GM18861 (cell line): ENCODE data around the gene RAP1GDS1.

Experiments
- ATAC-seq: cut with Tn5 transposase; IDR thresholded peaks from one replicate; pipeline ENCODE4 v1.9.1; 2021; ENCODE audit not compliant: unreplicated experiment

The RAP1GDS1 gene, protein sequence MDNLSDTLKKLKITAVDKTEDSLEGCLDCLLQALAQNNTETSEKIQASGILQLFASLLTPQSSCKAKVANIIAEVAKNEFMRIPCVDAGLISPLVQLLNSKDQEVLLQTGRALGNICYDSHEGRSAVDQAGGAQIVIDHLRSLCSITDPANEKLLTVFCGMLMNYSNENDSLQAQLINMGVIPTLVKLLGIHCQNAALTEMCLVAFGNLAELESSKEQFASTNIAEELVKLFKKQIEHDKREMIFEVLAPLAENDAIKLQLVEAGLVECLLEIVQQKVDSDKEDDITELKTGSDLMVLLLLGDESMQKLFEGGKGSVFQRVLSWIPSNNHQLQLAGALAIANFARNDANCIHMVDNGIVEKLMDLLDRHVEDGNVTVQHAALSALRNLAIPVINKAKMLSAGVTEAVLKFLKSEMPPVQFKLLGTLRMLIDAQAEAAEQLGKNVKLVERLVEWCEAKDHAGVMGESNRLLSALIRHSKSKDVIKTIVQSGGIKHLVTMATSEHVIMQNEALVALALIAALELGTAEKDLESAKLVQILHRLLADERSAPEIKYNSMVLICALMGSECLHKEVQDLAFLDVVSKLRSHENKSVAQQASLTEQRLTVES

DNA sequence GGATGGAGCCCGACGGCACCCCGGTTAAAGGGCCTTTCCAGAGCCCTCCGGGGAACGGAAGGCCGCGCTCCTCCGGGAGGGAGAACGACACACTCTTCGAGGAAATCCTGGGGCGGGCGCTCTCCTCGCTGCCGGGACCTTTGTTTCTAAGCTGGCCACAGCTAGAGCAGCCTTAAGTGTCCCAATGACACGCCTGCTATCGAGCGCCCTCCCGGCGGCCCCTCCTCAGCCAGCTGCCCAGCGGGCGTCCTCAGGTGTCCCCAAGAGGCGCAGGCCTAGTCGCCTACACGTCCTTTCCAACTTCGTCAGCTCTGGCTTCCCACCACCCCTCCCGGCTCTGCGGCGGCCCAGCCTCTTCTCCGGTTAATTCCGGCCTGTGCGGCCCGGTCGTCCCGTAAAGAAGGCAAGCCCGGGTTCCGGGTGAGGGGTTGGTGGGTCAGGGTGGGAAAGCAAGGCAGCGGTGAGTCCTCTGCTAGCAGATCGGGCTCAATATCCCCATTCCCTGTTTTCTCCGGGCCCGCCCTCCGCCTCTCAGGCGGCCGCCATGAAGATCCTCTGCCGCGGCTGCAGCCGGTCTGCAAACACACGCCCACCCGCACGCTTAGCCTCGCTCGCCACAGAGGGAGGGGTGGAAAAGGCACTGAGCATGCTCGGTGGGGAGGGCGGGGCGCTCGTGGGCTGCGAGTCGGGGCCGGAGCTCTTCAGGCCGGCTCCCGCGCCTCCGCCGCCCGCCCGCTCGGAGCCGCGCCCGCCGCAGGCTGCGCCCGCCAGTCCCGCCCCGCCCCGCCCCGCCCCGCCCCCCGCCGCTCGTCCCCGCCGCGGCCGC lies at the start of gene RAP1GDS1:
Gene RAP1GDS1, plus strand, starts transcription at position 806 of the 826 bp plus-strand sequence. CDS start 182 bp downstream, outside the sequence.
- peak; percentile 78 for ATAC-seq

DNA sequence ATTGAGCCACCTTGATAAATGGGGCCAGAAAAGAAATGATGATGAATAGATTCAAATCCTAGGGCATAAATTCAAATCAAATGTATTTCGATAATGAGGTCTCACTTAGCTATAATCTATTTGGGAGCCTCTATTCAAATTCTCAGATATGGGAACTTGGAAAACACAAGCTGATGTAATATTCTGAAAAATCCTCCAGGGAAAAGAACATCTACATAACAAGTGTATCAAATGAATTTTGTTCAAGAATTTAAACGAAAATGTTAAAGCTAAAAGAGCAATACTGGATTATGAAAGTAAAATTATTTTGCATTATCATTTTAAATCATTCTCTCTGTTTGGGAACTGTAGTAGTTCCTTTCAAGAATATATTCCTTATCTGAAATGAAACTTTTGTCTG lies 38.9 kb upstream of the RAP1GDS1 start:
- ATAC-seq: no peak

DNA sequence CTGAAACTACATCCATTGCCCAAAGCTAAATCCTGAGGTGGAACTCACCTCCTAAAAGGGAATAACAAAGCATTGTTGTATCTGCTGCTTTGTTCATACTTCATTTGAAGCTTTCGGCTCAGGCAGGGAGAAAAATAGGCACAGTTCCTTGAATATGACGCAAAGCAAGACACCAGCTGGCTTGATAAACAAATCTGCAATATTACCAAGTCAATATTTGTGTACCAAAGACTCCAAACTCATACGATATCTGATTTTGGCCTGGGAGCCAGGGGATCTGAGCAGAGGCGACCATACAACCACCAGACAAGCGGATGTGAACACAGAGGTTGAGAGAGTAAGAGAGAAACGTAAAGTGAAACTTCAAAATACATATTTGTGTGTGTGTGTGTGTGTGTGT lies 34.8 kb upstream of the RAP1GDS1 start:
- ATAC-seq: no peak

DNA sequence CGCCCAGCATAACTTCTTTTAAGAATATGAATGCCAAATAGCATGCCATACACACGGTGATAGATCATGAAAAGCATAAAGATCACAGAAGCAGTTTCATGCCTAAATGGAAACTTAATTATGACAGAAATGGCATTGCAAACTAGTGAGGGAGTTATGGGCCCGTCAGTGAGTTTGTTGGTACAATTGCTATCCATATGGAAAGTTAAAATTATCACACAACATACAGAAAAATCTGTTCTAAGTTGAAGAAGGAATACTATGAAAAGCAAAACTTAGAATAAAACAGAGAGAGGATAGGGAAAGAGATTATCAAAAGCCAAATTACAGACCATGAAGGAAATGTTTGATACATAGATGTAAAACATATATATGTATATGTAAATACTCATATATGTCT lies 30.2 kb upstream of the RAP1GDS1 start:
- no peak for ATAC-seq

DNA sequence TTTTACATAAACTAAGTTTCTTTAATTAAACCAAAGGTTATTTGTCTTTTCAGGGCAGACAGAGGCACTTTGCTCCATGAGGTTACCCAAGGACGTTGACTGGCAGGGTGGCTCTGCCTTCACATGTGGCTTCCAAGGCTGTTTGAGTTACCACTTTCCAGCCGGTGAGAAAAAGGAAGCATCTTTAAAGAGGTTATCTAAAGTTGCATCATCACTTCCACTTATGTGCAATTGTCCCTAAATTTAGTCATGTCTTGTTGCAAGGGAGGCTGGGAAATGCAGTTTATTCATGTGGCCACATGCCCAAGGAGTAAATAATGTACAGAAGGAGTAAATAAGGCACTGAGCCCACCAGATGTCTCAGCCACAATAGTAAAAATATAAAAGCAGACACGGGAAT lies 29.0 kb upstream of the RAP1GDS1 start:
- ATAC-seq: no peak

DNA sequence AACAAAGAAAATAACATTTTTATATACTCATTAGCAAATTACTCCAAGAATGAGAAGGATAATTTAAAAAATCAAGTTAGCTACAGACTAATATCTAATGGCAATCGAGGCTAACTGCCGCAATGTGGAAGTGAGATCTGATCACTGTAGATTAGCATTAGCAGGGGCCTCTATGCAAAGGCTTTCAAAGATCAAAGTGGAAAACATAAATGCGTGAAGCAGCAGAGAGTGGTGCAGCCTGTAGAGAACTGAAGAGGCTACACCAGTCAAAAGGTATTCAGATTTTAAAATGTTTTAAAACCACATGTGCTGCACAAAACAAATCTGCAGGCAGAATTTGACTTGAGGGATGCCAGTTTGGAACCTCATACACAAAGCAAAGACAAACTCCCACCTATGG lies 24.0 kb upstream of the RAP1GDS1 start:
- ATAC-seq: no peak

DNA sequence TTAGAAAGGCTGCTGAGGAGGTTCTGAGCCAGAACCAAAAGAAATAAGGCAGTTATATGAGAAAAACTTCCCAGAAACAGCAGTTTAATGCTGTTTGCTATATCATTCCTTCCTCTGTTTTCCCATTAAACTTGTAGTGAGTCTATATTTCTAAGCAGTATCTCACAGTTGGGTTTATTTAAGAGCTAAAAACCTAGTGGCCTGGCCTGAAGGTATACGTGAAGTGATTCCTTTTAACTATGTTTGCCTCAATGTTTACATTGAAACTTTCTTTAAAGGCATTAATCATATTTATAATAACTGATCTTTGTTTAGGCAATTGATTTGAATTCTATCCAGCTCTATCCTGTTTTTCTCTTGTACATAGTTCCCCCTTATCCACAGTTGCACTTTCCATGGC lies 19.1 kb upstream of the RAP1GDS1 start:
- ATAC-seq: no peak

DNA sequence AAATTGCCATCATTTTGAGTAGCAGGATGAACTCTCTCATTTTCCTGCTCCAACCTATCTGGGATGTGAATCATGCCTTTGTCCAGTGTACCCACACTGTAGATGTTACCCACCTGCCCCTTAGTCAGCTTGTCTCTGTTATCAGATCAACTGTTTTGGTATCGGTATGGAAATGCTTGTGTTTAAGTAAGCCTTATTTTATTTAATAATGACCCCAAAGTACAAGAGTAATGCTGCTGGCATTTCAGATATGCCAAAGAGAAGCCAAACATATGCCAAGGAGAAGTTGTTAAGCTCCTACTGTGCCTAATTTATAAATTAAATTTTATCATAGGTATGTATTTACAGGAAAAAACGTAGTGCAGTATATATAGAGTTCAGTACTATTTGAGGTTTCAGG lies 18.6 kb upstream of the RAP1GDS1 start:
- no peak for ATAC-seq

DNA sequence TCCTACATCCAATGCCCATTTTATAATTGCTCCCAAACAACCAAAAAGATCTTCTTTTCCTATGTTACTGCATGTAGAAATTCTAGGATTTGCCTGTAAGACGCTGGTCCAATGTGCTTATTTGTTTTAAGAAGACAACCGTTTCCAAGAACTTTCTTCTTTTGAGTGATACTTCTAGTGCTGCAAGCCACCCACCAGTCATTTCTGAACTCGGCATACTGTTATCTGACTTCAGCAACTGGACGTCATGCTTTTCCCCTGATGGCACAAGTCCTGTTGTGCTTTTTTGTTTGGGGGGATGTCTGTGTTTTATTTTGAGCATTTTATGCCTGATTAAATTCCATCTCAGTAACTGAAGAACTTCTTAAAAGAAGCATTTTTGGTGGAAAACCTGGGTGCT lies 16.0 kb upstream of the RAP1GDS1 start:
- ATAC-seq: no peak

DNA sequence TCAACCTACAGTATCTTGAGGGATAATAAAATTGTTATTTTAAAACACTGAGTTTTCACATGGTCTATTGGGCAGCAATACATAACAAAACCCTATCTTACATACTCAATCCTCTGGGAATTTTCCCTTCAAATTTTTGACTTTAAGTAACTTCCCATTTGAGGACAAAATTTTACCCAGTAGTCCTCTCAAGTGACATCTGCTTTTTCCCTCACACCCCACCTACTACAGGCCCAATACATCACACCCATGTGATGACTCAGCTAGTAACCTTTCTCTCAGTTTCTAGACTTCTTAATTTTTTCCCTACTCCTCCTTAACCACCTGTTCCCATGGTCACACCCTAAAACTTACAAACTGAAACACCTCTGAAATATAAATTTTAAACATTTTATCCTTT lies 12.2 kb upstream of the RAP1GDS1 start:
- no peak for ATAC-seq

DNA sequence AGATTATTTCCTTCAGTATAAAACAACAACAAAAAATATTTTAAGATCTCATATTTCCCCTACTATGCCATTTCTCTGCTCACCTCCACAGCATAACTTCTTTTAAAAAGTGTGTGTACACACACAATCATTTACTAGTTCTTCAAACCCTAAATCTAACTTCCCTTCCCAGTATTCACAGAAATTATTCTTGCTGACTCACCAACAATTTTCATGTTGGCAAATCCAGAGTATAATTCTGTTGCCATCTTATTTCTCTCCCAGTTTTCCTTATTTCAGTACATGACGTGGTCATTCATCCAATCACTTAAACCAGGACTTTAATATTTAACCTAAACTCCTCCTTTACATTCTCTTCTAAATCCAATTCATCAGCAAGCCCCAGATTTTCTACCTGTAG lies 11.4 kb upstream of the RAP1GDS1 start:
- ATAC-seq: no peak

DNA sequence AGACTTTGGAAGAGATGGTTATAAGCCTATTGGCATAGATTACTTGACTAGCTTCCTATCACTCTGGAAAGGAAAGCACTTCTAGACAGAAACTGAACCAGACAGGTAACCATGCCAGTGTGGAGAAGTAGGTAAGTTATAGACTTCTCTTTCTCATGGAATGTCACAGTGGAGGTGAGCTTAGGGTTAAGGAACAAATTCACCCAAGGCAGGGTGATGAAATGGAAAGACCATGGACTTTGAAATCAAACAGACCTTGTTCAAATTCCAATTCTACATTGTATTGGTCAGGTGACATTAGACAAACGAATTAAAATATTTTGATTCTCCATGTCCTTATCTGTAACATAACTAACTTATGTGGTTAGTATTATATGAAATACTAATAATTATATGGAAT lies 7.7 kb upstream of the RAP1GDS1 start:
- ATAC-seq: no peak

DNA sequence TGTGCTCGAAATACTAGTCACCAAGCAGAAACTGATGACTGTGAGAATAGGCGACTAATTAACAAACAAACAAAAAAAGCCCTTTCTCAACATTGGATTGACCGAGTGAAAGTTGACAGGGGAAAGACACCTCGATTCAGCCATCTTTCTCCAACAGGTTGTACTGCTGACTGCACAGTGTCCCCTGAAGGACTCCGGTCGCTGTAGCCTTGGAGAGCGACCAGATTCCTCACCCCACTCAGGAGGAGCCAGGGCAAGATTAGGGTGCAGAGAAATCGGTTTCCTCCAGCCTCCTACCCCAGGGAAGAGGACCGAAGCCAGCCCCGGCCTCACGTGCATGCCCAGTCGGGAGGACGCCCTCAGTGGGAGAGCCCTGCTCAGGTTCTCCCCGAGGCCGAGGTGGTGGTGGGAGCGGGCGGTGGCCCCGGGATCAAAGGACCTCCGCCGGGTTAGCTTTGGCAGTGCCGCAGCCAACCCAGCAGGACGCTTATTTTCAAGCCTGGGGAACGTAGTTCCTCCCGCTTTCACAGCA lies 1.1 kb upstream of the RAP1GDS1 start:
- peak; percentile 11 for ATAC-seq

DNA sequence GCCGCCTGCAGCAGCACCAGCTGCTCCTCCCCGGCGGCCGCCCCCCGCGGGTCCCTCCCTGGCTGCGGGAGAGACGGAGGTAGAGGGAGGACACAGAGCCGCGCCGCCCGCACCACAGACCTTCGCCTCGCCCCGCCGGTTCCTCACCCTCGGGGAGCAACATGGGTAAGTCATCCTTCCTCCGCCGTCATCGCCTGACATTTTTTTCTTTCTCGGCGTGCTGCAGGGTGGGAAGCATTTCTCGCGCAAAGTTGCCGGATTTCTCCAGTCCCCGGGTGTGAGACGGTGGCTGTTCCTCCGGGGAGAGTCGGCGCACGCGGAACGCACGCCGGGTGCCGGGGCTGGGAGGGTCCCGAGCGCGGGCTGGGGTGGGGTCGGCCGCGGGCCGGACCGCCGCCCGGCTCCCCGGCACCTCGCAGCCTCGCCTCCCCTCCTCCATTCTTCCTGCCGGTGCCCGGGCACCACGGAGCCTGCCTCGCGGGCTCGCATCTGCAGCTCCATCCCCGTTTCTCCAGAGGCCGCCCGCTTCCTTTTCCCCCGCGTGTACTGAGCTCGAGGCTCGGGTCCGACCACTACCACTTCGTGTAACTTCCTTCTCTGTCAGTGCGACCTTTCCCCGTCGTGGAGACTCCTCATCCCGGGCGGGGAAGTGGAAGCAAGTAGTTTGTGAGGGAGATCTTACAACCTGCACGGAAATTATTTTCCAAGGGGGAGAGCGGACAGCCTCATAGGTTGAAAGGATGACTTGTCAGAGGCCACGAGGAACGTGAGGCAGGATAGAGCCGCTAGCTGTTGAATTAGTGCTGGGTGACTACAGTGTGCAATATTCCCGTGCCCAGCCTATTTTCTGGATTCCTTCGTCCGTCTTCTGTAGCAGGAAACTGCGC lies 464 bp downstream of the RAP1GDS1 start:
- ATAC-seq: no peak

DNA sequence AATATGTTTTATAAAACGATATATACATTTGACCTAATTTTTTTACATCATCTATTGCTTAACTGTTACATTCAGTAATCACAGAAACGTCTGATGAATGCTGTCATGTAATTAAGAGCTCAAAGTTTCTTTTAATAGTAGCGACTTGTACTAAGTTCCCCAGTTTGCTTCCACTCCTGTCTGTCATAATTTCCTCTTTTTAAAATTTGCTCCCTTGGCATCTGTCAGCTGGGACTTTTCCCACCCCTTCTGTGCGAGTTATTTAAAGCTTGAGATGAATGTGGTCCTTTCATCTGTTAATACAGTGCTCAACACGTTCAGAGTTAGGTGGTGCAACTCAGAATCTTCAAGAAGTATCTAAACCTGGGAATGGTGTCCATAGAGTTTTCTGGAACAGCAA lies 1.2 kb downstream of the RAP1GDS1 start:
- ATAC-seq: no peak

DNA sequence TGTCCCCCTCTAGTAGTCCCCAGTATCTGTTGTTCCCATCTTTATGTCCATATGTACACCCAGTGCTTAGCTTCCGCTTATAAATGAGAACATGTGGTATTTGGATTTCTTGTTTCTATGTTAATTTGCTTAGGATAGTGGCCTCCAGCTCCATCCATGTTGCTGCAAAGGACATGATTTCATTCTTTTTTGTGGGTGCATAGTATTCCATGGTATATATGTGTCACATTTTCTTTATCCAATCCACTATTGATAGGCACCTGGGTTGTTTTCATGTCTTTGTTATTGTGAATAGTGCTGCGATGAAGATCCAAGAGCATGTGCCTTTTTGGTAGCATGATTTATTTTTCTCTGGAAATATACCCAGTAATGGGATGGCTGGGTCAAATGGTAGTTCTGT lies 6.3 kb downstream of the RAP1GDS1 start:
- no peak for ATAC-seq

DNA sequence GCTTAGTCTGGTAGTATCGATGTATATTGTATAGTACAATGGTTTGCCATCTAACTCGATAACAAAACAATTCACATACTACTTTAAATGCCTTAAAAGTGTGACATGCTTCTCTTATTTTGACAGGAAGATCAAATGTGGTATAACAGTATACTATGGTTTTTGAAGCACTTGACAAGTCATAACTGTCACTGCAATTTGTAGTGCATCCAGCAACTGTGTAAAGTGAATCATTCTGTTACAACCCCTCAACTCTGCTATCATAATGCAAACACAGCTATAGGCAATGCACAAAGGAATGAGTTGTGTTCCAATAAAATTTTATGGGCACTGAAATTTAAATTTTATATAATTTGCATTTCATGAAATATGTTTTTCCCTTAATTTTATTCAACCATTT lies 14.0 kb downstream of the RAP1GDS1 start:
- ATAC-seq: no peak

DNA sequence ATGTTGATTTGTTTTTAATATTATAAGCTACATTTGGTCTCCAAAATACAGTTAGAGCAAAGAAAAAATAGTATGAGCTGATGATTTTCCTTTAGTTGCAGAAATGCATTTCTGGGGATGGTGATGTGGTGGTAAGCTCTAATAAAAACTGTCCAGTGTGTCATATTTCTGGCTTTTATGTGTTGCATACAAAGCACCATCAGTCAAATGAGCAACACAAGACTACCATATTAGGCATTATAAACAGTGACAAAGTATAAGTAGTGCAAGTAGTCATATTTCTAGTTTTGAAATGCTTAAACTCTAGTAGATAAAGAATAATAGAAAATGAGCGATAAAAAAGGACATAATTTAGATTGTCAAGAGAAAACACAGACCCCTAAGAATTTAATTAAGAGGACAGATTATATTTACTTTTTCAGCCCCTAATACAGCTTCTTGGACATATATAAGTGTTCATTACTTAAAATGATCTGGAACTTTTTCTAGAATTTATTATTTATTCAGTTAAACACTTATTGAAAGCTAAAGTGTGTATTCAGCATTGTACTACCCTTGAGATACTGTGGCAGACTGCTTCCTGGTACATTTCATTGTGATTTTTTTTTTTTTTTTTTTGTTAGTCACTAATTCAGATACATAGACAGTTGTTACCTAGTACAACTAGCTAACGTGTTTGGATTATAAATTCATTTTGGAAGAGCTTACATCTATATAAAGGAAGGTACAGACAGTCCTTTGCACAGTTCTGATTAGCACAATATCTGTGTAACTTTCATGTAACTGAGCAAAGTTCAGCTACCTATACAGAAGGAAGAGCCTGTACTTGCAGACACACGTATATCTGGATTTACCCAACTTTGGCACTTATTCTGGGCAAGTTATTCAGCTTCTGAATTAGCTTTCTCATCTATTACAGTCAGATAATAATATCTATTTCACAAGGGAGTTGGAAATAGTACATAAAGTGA lies 22.3 kb downstream of the RAP1GDS1 start:
- no peak for ATAC-seq

DNA sequence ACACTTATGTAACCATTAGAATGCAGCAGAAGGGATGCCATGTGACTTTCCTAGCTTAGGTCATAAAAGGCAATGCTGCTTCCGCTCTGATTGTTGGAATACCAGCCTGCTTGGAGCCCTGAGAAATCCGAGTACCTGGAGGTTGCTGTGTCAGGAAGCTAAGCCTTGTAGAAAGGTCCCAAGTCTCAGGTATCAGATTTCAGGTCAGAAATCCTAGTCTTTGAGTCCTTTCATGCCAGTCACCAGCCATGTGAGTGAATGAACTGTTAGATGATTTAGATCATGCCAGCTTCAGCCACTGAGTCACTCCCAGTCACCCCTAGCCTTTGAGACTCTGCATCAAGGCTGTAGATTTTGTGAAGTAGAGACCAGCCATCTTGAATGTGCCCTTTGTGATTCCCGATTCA lies 23.5 kb downstream of the RAP1GDS1 start:
- ATAC-seq: no peak
